ENCODE results near the gene TOR1AIP2. TPM values are rescaled to one million over a fixed set of nuclear protein-coding genes. Genes with fewer than 3 reads are reported as not detected.
A peak's percentile ranks its signal among the peaks of the same experiment; 100 is the strongest.

The TOR1AIP2 gene
- total RNA-seq, 1 experiment from 2014 or later: 142 TPM

GRCh38 chr1:179809506-179810366 is 67.9 kb downstream of the TOR1AIP2 start:
- no peaks in the 10 kb centered on the region for H3K9me2 ChIP-seq (ENCODE audit: insufficient read depth)

GRCh38 chr1:179808503-179808902 is 69.1 kb downstream of the TOR1AIP2 start:
- no peaks in the 10 kb centered on the region for H3K9me2 ChIP-seq (ENCODE audit: insufficient read depth)
- CTCF ChIA-PET: no interaction called here
- no TSS peak for BruUV-seq (replicated peaks)

More at GRCh38 chr1:179809506-179810366, 67.9 kb downstream of the TOR1AIP2 start:
- H3K4me2 ChIP-seq: no peak overlapping the region
- ChIA-PET CTCF (interaction anchor here (0.5 to 2.5 kb wide), 8 partner anchors 77 to 1621 kb away, joined by 3 to 23 read pairs (median 5); no protein-coding TSS in a partner anchor), POLR2A (ENCODE audit: unreplicated experiment) (interaction anchor here (0.5 to 0.6 kb wide), 3 partner anchors 19 to 1201 kb away, joined by 3 to 5 read pairs (median 4); no protein-coding TSS in a partner anchor)
- TF ChIP-seq CTCF (conservative IDR thresholded peaks at IDR 0.05): peak; percentile 93
- no peak for TF ChIP-seq EZH2 (IDR thresholded peaks at IDR 0.05; ENCODE audit: low read depth)
- H3K4me3 ChIP-seq: no peak overlapping the region
- no peak overlapping the region for H2AFZ ChIP-seq
- H3K27me3 ChIP-seq (ENCODE audit: insufficient read depth, low read depth): peaks cover 46% of the 10 kb centered on the region
- H3K9me3 ChIP-seq (ENCODE audit: insufficient read depth, low read depth): no peaks in the 10 kb centered on the region
- H3K27ac ChIP-seq: no peak overlapping the region
- no peaks in the 10 kb centered on the region for H3K4me1 ChIP-seq (replicated peaks; ENCODE audit: insufficient read depth)
- H3K36me3 ChIP-seq (ENCODE audit: low read depth): no peaks in the 10 kb centered on the region
- no TSS peak for BruUV-seq (replicated peaks)
- DNase-seq: peak; percentile 46 to 53
- intact Hi-C loops (cut with micrococcal nuclease; ENCODE audit: unreplicated experiment): loop anchor here (1.0 to 10.0 kb wide), 3 partner anchors 103 to 1275 kb away; partner anchors contain the start of gene AXDND1
- H3F3A ChIP-seq (ENCODE audit: insufficient read depth, low read depth): no peaks in the 10 kb centered on the region
- no peaks in the 10 kb centered on the region for H3K79me2 ChIP-seq (ENCODE audit: low read depth)
- H4K20me1 ChIP-seq (ENCODE audit: insufficient read depth): no peaks in the 10 kb centered on the region; the same call in 1 of the 2 replicates

More at GRCh38 chr1:179808503-179808902, 69.1 kb downstream of the TOR1AIP2 start:
- Histone ChIP-seq H3K27ac (no peak overlapping the region), H3K79me2 (ENCODE audit: low read depth) (no peaks in the 10 kb centered on the region), H3K27me3 (ENCODE audit: insufficient read depth, low read depth) (peaks cover 44% of the 10 kb centered on the region), H3F3A (ENCODE audit: insufficient read depth, low read depth) (no peaks in the 10 kb centered on the region), H3K4me2 (no peak overlapping the region), H3K9me3 (ENCODE audit: insufficient read depth, low read depth) (no peaks in the 10 kb centered on the region), H3K4me1 (replicated peaks; ENCODE audit: insufficient read depth) (no peaks in the 10 kb centered on the region), H3K36me3 (ENCODE audit: low read depth) (no peaks in the 10 kb centered on the region), H3K4me3 (no peak overlapping the region), H4K20me1 (ENCODE audit: insufficient read depth) (no peaks in the 10 kb centered on the region; the same call in 1 of the 2 replicates), H2AFZ (no peak overlapping the region)
- TF ChIP-seq EZH2 (IDR thresholded peaks at IDR 0.05; ENCODE audit: low read depth) (no peak), CTCF (conservative IDR thresholded peaks at IDR 0.05) (no peak)
- no peak for DNase-seq
- intact Hi-C loops (cut with micrococcal nuclease; ENCODE audit: unreplicated experiment): no loop called here
- POLR2A ChIA-PET (ENCODE audit: unreplicated experiment): interaction anchor here (0.5 kb wide), 1 partner anchor 1497 kb away, joined by 7 read pairs; no protein-coding TSS in a partner anchor

Data from PC-9 (cell line).